ENCODE measurements around the gene LHFPL6.

LHFPL6 gene

GRCh38 chr13:39298951-39299350, 304.0 kb downstream of the LHFPL6 start:
- peaks cover 8% of the 10 kb centered on the region; the same call in 1 of the 2 replicates for H3K9me3 ChIP-seq
- H3K36me3 ChIP-seq (replicated peaks): no peaks in the 10 kb centered on the region
- no peaks in the 10 kb centered on the region; the same call in 1 of the 2 replicates for H3K4me1 ChIP-seq
- DNase-seq (ENCODE audit: low spot score in 2 of 2): no peak
- in situ Hi-C loops (cut with MboI; ENCODE audit: low sequenced_read_pairs): no loop called here
- no peak overlapping the region for H3K4me3 ChIP-seq
- H3K27me3 ChIP-seq (ENCODE audit: low read depth): no peaks in the 10 kb centered on the region

DNA sequence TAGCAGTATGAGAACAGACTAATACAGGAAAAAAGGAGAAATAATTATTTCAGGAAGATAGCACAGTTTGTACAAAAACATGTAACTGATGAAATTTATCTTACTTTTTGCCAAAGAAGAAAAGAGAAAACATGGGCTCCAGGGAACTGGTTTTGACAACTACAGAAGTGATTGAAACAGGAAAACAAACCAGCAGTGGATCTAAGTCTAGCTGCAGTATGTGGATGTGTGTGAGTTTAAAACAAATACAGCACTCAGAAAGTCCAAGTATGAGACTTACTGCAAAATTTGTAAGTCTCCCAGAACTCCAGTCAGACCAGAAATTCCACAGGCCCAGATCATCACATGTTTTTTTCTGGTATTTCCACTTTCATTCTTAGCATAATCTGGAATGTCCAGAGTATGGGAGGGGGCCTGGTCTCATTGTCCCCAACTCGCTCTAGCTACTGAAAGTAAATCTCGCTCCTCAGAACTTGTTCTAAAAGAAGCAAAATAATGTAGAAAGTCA, 305.3 kb downstream of the LHFPL6 start:
- Histone ChIP-seq H3K36me3 (replicated peaks) (no peaks in the 10 kb centered on the region), H3K4me1 (no peaks in the 10 kb centered on the region; the same call in 1 of the 2 replicates), H3K27me3 (ENCODE audit: low read depth) (no peaks in the 10 kb centered on the region), H3K9me3 (peaks cover 8% of the 10 kb centered on the region; the same call in 1 of the 2 replicates), H3K4me3 (no peak overlapping the region)
- DNase-seq (ENCODE audit: low spot score in 2 of 2): no peak
- in situ Hi-C loops (cut with MboI; ENCODE audit: low sequenced_read_pairs): no loop called here

GRCh38 chr13:39297023-39297422, 306.0 kb downstream of the LHFPL6 start:
- H3K9me3 ChIP-seq: peaks cover 8% of the 10 kb centered on the region; the same call in 1 of the 2 replicates
- H3K36me3 ChIP-seq (replicated peaks): no peaks in the 10 kb centered on the region
- DNase-seq (ENCODE audit: low spot score in 2 of 2): no peak
- no peaks in the 10 kb centered on the region for H3K27me3 ChIP-seq (ENCODE audit: low read depth)
- H3K4me1 ChIP-seq: no peaks in the 10 kb centered on the region
- in situ Hi-C loops (cut with MboI; ENCODE audit: low sequenced_read_pairs): no loop called here
- H3K4me3 ChIP-seq: no peak overlapping the region

- Histone ChIP-seq H3K4me3 (no peak overlapping the region), H3K4me1 (no peaks in the 10 kb centered on the region)
- in situ Hi-C loops (cut with MboI; ENCODE audit: low sequenced_read_pairs): no loop called here
Measured at GRCh38 chr13:39296193-39296592, 306.8 kb downstream of the LHFPL6 start.

More at GRCh38 chr13:39296193-39296592, 306.8 kb downstream of the LHFPL6 start:
- Histone ChIP-seq H3K36me3 (replicated peaks) (no peaks in the 10 kb centered on the region), H3K9me3 (peaks cover 8% of the 10 kb centered on the region; the same call in 1 of the 2 replicates), H3K27me3 (ENCODE audit: low read depth) (no peaks in the 10 kb centered on the region)
- no peak for DNase-seq (ENCODE audit: low spot score in 2 of 2)
